Measurements from ENCODE around the gene PRRC1. TPM values are rescaled to one million over a fixed set of nuclear protein-coding genes. Genes with fewer than 3 reads are reported as not detected.

The PRRC1 gene
- total RNA-seq, 4 donors from 2014 or later, result 27.2 to 49.1 (median 30.1) TPM

GRCh38 chr5:127556609-127557334 is 39.3 kb downstream of the PRRC1 start:
- no peak for ATAC-seq
- H3K9me3 ChIP-seq, result no peaks in the 10 kb centered on the region
- H3K27me3 ChIP-seq, result no peaks in the 10 kb centered on the region
- no peak overlapping the region for H3K27ac ChIP-seq
- 72 to 78% methylated on average over 3 of the region's 3 CpGs for whole genome bisulfite sequencing, 2 donors (ENCODE audit: low coverage in 1 of 2)
- peaks cover 0 to 21% (median 0%) of the 10 kb centered on the region in 3 donors for H3K4me1 ChIP-seq
- TF ChIP-seq EP300 (IDR thresholded peaks at IDR 0.05) (no peak), POLR2A (IDR thresholded peaks at IDR 0.05) (no peak), POLR2AphosphoS5 (IDR thresholded peaks at IDR 0.05) (no peak)
- TF ChIP-seq, protein P1, sequence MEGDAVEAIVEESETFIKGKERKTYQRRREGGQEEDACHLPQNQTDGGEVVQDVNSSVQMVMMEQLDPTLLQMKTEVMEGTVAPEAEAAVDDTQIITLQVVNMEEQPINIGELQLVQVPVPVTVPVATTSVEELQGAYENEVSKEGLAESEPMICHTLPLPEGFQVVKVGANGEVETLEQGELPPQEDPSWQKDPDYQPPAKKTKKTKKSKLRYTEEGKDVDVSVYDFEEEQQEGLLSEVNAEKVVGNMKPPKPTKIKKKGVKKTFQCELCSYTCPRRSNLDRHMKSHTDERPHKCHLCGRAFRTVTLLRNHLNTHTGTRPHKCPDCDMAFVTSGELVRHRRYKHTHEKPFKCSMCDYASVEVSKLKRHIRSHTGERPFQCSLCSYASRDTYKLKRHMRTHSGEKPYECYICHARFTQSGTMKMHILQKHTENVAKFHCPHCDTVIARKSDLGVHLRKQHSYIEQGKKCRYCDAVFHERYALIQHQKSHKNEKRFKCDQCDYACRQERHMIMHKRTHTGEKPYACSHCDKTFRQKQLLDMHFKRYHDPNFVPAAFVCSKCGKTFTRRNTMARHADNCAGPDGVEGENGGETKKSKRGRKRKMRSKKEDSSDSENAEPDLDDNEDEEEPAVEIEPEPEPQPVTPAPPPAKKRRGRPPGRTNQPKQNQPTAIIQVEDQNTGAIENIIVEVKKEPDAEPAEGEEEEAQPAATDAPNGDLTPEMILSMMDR (IDR thresholded peaks at IDR 0.05), result no peak
- H3K36me3 ChIP-seq, result peaks cover 0 to 27% of the 10 kb centered on the region in 2 donors
- no peak overlapping the region for H3K4me3 ChIP-seq

DNA sequence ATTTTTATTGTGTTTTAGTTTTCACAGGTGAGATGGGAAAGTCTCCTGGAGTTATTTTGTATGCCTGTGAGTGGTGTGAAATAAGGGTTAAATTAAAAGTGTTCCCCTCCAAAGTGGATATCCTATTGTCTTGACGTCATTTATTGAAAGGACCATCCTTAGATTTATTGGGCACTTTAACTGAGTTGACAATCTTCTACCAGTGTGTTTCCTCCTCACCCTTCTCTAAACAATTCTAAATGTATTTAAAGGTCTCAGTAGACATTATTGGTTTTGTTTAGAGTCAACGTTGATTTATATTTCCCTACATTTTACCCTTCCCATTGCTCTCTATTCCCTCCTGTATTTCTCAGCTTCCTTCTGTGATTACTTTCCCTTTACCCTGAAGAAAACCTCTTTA is 40.8 kb downstream of the PRRC1 start:
- Histone ChIP-seq H3K4me1 (peaks cover 6 to 28% (median 6%) of the 10 kb centered on the region in 3 donors), H3K4me3 (no peak overlapping the region), H3K9me3 (no peaks in the 10 kb centered on the region), H3K27me3 (no peaks in the 10 kb centered on the region), H3K36me3 (peaks cover 0 to 15% of the 10 kb centered on the region in 2 donors), H3K27ac (no peak overlapping the region)
- WGBS, 2 donors (ENCODE audit: low coverage in 1 of 2), result 78 to 84% methylated on average over 2 of the region's 2 CpGs
- no peak for ATAC-seq
- TF ChIP-seq POLR2AphosphoS5 (IDR thresholded peaks at IDR 0.05), result no peak
- TF ChIP-seq POLR2A (IDR thresholded peaks at IDR 0.05), result no peak
- TF ChIP-seq, protein P1 (IDR thresholded peaks at IDR 0.05), result no peak
- no peak for TF ChIP-seq EP300 (IDR thresholded peaks at IDR 0.05)

DNA sequence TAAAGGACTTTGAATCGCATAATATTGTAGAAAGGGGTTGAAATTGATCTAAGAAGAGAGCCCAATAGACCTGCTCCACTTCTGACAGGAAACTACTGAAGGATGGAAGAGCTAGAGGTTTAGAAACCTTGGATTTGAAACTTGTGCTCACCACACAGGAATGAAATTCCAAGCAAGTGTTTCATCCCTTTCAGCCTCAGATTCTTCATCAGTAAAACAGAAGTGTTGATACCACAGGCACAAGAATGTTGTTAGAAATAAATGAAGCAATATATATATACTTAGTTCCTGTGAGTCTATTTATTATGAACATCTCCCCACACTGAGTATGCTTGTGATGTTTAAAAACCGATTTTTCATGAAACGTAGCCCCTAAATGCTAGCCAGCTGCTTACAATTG is 43.8 kb downstream of the PRRC1 start:
- Histone ChIP-seq H3K4me1 (peaks cover 6 to 45% (median 13%) of the 10 kb centered on the region in 3 donors), H3K27me3 (no peaks in the 10 kb centered on the region), H3K9me3 (no peaks in the 10 kb centered on the region), H3K36me3 (peaks cover 0 to 6% of the 10 kb centered on the region in 2 donors), H3K27ac (peak overlapping the region in 3 of 4 donors; percentile 65 to 74 (median 71)), H3K4me3 (no peak overlapping the region)
- TF ChIP-seq, protein P1 (IDR thresholded peaks at IDR 0.05), result no peak
- no peak for TF ChIP-seq EP300 (IDR thresholded peaks at IDR 0.05)
- no peak for TF ChIP-seq POLR2AphosphoS5 (IDR thresholded peaks at IDR 0.05)
- TF ChIP-seq POLR2A (IDR thresholded peaks at IDR 0.05), result no peak
- ATAC-seq, result no peak
- 45 to 69% methylated on average over 3 of the region's 3 CpGs for WGBS, 2 donors (ENCODE audit: low coverage in 1 of 2)

DNA sequence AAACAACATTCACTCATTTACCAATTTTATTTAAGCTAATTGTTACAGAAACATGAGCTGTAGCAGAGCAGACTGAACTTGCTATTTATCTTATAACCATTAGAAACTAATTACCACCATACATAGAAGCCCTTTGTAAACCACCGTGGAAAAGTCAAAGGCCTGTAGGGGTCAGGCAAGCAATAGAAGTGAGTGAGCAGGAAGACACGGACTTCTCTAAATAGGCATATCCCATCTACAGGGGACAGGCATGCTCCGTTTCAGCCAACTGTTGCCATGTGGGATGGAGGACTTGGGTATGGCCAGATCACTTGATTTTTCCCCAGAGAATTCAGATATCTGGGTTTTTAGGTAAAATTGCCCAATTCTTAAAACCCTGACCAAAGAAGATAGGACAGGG is 44.8 kb downstream of the PRRC1 start:
- Histone ChIP-seq H3K36me3 (peaks cover 0 to 6% of the 10 kb centered on the region in 2 donors), H3K9me3 (no peaks in the 10 kb centered on the region), H3K4me1 (peaks cover 6 to 44% (median 13%) of the 10 kb centered on the region in 3 donors), H3K4me3 (no peak overlapping the region), H3K27ac (peak overlapping the region; percentile 52 to 76 (median 72)), H3K27me3 (no peaks in the 10 kb centered on the region)
- 10 to 14% methylated on average over 3 of the region's 3 CpGs for WGBS, 2 donors (ENCODE audit: low coverage in 1 of 2)
- ATAC-seq, result peak; percentile 30
- TF ChIP-seq, protein P1 (IDR thresholded peaks at IDR 0.05), result peak; percentile 25 to 55 (median 32)
- no peak for TF ChIP-seq POLR2AphosphoS5 (IDR thresholded peaks at IDR 0.05)
- TF ChIP-seq EP300 (IDR thresholded peaks at IDR 0.05), result no peak

DNA sequence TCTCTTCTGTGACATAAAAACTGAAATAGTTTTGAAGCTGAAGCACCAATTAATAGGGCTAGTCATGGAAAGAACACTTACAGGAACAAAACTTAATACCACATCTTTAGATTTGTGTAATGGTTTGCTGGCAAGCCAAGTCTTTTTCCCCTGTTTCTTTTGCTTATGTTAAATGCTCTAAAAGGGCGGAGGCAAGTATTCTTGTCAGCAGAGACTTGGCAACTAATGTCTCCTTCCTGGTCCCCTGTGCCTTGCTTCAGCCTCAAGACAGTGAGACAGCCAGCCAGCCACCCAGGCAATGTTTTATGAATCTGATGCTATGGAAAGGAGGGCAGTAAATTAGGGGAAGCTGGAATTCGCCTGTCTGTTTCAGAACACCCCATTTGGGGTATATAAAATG is 45.7 kb downstream of the PRRC1 start:
- Histone ChIP-seq H3K4me3 (no peak overlapping the region), H3K36me3 (peaks cover 0 to 6% of the 10 kb centered on the region in 2 donors), H3K27ac (peak overlapping the region; percentile 52 to 76 (median 72)), H3K4me1 (peaks cover 6 to 44% (median 13%) of the 10 kb centered on the region in 3 donors), H3K27me3 (no peaks in the 10 kb centered on the region), H3K9me3 (no peaks in the 10 kb centered on the region)
- TF ChIP-seq POLR2A (IDR thresholded peaks at IDR 0.05) (no peak), POLR2AphosphoS5 (IDR thresholded peaks at IDR 0.05) (peak; percentile 18)
- TF ChIP-seq, protein P1 (IDR thresholded peaks at IDR 0.05), result no peak
- WGBS, 2 donors (ENCODE audit: low coverage in 1 of 2), result 16 to 28% methylated on average over 2 of the region's 2 CpGs
- ATAC-seq, result no peak

Data from gastroesophageal sphincter (tissue), 4 donors.